BJ (cell line): ENCODE results near the gene PRPSAP1. TPM values are rescaled to one million over a fixed set of nuclear protein-coding genes. Genes with fewer than 3 reads are reported as not detected.

Source experiments
- CTCF ChIA-PET: fragments of 350-600 bp; formaldehyde crosslinking; extraction: SDS; loops from one replicate; lab custom pipeline; 2021; ENCODE audit warnings: antibody characterized with exemption, inconsistent platforms; lab: Yijun Ruan, JAX
- POLR2A ChIA-PET: fragments of 300-600 bp; sonication (Branson Sonifier 250); formaldehyde crosslinking; extraction: SDS; loops from one replicate; lab custom pipeline; 2021; ENCODE audit warnings: antibody characterized with exemption; lab: Charles Lee
- DNase-seq: peaks from one replicate; pipeline ENCODE4 v3.0.0-alpha.2; 2011; ENCODE audit warnings: low read depth
- H3K27me3 ChIP-seq: 2 replicates; pipeline ENCODE4 v1.6.0; 2011; ENCODE audit warnings: low read length; ENCODE audit not compliant: control insufficient read depth, insufficient read depth
- H3K36me3 ChIP-seq: 2 replicates; pipeline ENCODE4 v1.5.1; 2011; ENCODE audit warnings: low read length; ENCODE audit not compliant: control insufficient read depth, insufficient read depth
- H3K4me3 ChIP-seq: 2 replicates; pipeline ENCODE4 v1.5.1; 2011; ENCODE audit warnings: low read depth, mild to moderate bottlenecking, control low read depth, low read length
- CTCF ChIP-seq: IDR thresholded peaks from 2 replicates; pipeline ENCODE4 v1.5.1; 2011; ENCODE audit warnings: low read depth, mild to moderate bottlenecking, control low read depth, inconsistent platforms, low read length, moderate library complexity; ENCODE audit not compliant: insufficient read depth
- polyA plus RNA-seq: library from polyadenylated mRNA; depleted of rRNA; stranded (reverse); fragments of >200 nt; gene quantifications from 2 replicates; pipeline ENCODE4 v1.2.3, GENCODE V29; 2011

The PRPSAP1 gene
- polyA plus RNA-seq, 1 experiment, result 72.8 TPM

- ChIA-PET POLR2A (no interaction called here), CTCF (interaction anchor here (0.9 to 1.8 kb wide), 2 partner anchors 12 to 19 kb away, joined by 3 to 5 read pairs; no protein-coding TSS in a partner anchor)
- Histone ChIP-seq H3K4me3 (no peak overlapping the region), H3K36me3 (no peaks in the 10 kb centered on the region), H3K27me3 (no peaks in the 10 kb centered on the region)
- TF ChIP-seq CTCF, result no peak
- no peak for DNase-seq
These were observed 25.0 kb upstream of the PRPSAP1 start for GRCh38 chr17:76378548-76379274.

GRCh38 chr17:76376318-76377133, 22.8 kb upstream of the PRPSAP1 start:
- POLR2A ChIA-PET, result no interaction called here
- DNase-seq, result no peak
- CTCF ChIA-PET, result interaction anchor here (0.6 to 3.9 kb wide), 3 partner anchors 9 to 1764 kb away, joined by 3 to 27 read pairs (median 4); partner anchors contain the start of gene SPHK1

GRCh38 chr17:76371656-76372628, 18.2 kb upstream of the PRPSAP1 start:
- DNase-seq, result peak; percentile 93
- ChIA-PET CTCF (interaction anchor here (0.6 to 3.4 kb wide), 3 partner anchors 12 to 87 kb away, joined by 3 to 36 read pairs (median 12); partner anchors contain the start of genes PRPSAP1 and SPHK1), POLR2A (no interaction called here)
- H3K27me3 ChIP-seq, result no peaks in the 10 kb centered on the region
- no peak for TF ChIP-seq CTCF
- H3K4me3 ChIP-seq, result no peak overlapping the region
- no peaks in the 10 kb centered on the region for H3K36me3 ChIP-seq

More at GRCh38 chr17:76376318-76377133, 22.8 kb upstream of the PRPSAP1 start:
- no peak for TF ChIP-seq CTCF
- H3K36me3 ChIP-seq, result no peaks in the 10 kb centered on the region
- no peaks in the 10 kb centered on the region for H3K27me3 ChIP-seq
- H3K4me3 ChIP-seq, result no peak overlapping the region

DNA sequence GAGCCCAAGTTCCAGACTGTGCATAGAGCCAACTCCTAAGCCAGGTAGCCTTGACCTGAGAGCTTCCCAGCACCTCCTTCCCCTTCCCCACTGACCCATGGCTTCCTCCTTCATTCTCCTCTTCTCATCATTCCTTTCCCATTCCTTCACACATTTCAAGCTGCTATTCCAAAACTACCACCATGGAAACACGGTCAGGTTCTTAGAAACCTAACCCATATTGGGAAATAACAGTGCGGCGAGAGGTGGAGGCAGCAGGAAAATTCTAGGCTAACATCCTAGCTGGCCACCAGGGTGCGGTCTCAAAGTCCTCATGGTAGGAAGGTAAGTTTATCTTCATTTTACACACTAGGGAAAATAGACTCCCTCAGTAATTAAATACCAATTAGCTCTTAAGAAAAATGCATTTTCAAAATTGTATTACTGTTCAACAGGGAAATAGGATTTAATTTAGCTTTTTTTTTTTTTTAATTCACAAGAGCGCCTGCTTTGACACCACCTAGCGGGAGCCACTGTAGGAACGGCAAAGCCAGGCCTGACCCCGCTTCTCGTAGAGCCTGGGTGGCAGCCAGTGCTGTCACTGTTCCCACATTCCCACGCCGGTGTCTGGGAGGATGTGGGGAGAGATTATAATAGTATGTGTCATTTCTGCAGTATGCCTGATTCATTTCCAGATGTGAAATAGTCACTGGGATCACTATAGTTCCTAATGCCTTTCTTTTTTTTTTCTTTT, 16.7 kb upstream of the PRPSAP1 start:
- no peaks in the 10 kb centered on the region for H3K36me3 ChIP-seq
- H3K4me3 ChIP-seq, result no peak overlapping the region
- DNase-seq, result peak; percentile 95
- TF ChIP-seq CTCF, result peak; percentile 63
- no peaks in the 10 kb centered on the region for H3K27me3 ChIP-seq
- POLR2A ChIA-PET, result interaction anchor here (0.6 kb wide), 2 partner anchors 20 to 755 kb away, joined by 3 to 7 read pairs; no protein-coding TSS in a partner anchor
- CTCF ChIA-PET, result interaction anchor here (0.9 to 4.0 kb wide), 11 partner anchors 8 to 66 kb away, joined by 3 to 36 read pairs (median 5); partner anchors contain the start of genes PRPSAP1 and SPHK1
